Activated T-helper 17 cell treated with anti-CD3 and anti-CD28 coated beads, Interleukin-2, amount 50 U/mL, for 72 hours (primary cell): ENCODE results near the gene PA2G4. TPM values are rescaled to one million over a fixed set of nuclear protein-coding genes. Genes with fewer than 3 reads are reported as not detected.

Source experiments
- ATAC-seq: fragments of 150-1000 bp; cut with Tn5 transposase; replicated peaks from 2 replicates; pipeline ENCODE4 v1.10.0; 2021; ENCODE audit warnings: mild to moderate bottlenecking, moderate library complexity
- H3K27ac Mint-ChIP-seq: one replicate; pipeline ENCODE4 v1.8.0; 2022; ENCODE audit warnings: mixed read lengths
- H3K27me3 Mint-ChIP-seq: one replicate; pipeline ENCODE4 v1.8.0; 2022; ENCODE audit warnings: mixed read lengths
- H3K36me3 Mint-ChIP-seq: one replicate; pipeline ENCODE4 v1.8.0; 2022; ENCODE audit warnings: low read depth, mild to moderate bottlenecking, mixed read lengths
- H3K4me1 Mint-ChIP-seq: one replicate; pipeline ENCODE4 v1.8.0; 2022; ENCODE audit warnings: mixed read lengths
- H3K4me3 Mint-ChIP-seq: one replicate; pipeline ENCODE4 v1.8.0; 2022; ENCODE audit warnings: mild to moderate bottlenecking, mixed read lengths
- H3K9me3 Mint-ChIP-seq: one replicate; pipeline ENCODE4 v1.8.0; 2022; ENCODE audit warnings: mixed read lengths
- total RNA-seq, 2 donors: library from RNA; stranded (reverse); gene quantifications; one replicate each; pipeline ENCODE4 v1.2.3, GENCODE V29; 2022

Gene PA2G4
- total RNA-seq, 2 donors from 2014 or later, result 213 to 427 TPM

DNA sequence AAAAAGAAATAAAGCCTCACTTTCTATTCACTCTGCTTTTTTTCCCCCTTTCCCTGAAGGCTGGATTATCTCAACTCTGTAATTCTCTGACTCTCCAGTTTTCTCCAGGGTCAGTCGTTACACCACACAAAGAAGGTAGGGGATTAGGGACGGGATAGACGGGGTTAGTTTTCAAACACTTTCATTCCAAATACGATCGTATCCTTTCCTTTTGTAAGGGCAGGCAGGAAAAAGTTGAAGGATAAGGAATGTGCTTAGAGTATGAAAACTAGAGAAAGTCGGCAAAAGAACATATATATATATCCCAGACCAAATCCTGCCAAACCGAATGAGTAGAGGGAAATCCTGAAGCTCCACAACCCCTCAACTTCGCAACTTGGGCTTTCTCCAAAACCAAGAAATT is 23.1 kb downstream of the PA2G4 start:
- ATAC-seq, result no peak
- H3K4me3 Mint-ChIP-seq, result peak overlapping the region; percentile 98
- H3K36me3 Mint-ChIP-seq, result peaks cover 65% of the 10 kb centered on the region
- no peaks in the 10 kb centered on the region for H3K27me3 Mint-ChIP-seq
- peak overlapping the region; percentile 83 for H3K27ac Mint-ChIP-seq
- peaks cover 49% of the 10 kb centered on the region for H3K4me1 Mint-ChIP-seq
- H3K9me3 Mint-ChIP-seq, result no peaks in the 10 kb centered on the region

- Mint-ChIP-seq H3K27ac (peak within 1 kb of the TSS; percentile 83), H3K27me3 (no peaks in the 10 kb centered on the region), H3K4me1 (peaks cover 50% of the 10 kb centered on the region), H3K4me3 (peak within 1 kb of the TSS; percentile 98), H3K9me3 (no peaks in the 10 kb centered on the region), H3K36me3 (peaks cover 71% of the 10 kb centered on the region)
- peak; percentile 95 for ATAC-seq
These were observed 23.7 kb downstream of the PA2G4 start, which contains the start of gene ESYT1 for GRCh38 chr12:56127888-56128669. ESYT1 (plus strand) TSS chr12:56128267; CDS start chr12:56128320, 53 bp downstream.

DNA sequence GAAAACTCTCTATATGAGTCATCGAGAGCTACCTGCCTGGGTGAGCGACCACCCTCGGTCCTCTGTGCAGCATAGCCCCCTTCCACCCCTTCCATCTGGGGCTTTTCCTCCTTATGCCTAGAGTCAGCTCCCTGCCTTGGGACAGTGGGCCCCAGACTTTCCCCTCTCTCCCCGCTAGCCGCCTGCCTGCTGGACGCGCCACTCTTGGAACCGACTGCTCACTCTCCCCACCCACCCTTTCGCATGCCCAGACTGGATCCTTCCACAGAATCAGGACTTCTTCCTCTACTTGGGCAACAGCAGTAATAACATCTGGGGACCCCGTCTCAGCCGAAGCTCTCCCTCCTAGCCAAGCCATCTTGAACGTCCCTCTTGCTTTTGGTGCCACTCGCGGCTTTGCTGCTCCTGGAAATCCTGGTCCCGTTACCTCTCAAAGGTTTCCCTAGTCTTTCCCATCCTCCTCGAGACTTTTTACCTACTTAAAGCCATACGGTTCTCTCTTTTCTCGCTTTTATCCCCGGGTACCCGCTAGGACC is 24.4 kb downstream of the PA2G4 start:
- ATAC-seq, result no peak
- Mint-ChIP-seq H3K27ac (peak overlapping the region; percentile 83), H3K4me3 (peak overlapping the region; percentile 98), H3K27me3 (no peaks in the 10 kb centered on the region), H3K36me3 (peaks cover 75% of the 10 kb centered on the region), H3K9me3 (no peaks in the 10 kb centered on the region), H3K4me1 (peaks cover 48% of the 10 kb centered on the region)

DNA sequence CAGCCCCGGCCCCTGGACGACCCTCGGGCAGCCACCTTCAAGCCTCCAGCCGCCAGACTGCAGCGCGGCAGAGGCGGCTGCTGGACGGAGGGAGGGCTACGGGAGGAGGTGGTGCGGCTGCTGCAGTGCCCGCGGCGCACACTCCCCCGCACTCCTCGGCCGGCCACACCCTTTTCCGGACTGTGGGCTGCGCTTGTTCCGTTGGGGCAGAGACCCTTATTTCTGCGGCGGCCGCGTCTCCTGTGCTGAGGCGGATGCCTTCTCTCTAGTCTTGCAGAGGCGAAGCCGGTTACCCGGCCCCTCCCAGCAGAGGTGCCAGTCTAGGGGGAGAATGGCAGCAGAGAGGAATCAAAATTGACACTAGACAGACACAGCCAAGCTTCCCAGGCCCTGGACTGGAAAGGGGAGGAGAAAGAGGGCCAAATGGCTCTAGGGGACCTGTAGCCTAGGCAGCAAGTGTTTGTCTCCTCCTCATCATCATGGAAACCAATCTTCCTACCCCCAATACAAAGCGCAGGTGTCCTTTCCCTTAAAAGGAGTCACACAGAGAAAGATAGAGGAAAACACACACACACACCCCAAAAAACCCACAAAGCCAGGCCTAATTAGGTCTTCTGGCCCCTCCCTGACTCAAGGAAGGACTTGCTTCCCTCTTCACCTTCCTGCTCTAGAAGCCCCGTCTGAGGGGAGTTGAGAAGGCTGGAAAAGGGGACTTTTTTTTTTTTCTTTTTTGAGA is 25.0 kb downstream of the PA2G4 start:
- Mint-ChIP-seq H3K27me3 (no peaks in the 10 kb centered on the region), H3K27ac (peak overlapping the region; percentile 83), H3K9me3 (no peaks in the 10 kb centered on the region), H3K4me3 (peak overlapping the region; percentile 98), H3K4me1 (peaks cover 46% of the 10 kb centered on the region), H3K36me3 (peaks cover 75% of the 10 kb centered on the region)
- peak; percentile 27 for ATAC-seq

- Mint-ChIP-seq H3K36me3 (peaks cover 79% of the 10 kb centered on the region), H3K9me3 (no peaks in the 10 kb centered on the region), H3K4me3 (peak overlapping the region; percentile 98), H3K4me1 (peaks cover 47% of the 10 kb centered on the region), H3K27ac (peak overlapping the region; percentile 83), H3K27me3 (no peaks in the 10 kb centered on the region)
- ATAC-seq, result no peak
These were observed 25.7 kb downstream of the PA2G4 start for GRCh38 chr12:56129942-56130495.

DNA sequence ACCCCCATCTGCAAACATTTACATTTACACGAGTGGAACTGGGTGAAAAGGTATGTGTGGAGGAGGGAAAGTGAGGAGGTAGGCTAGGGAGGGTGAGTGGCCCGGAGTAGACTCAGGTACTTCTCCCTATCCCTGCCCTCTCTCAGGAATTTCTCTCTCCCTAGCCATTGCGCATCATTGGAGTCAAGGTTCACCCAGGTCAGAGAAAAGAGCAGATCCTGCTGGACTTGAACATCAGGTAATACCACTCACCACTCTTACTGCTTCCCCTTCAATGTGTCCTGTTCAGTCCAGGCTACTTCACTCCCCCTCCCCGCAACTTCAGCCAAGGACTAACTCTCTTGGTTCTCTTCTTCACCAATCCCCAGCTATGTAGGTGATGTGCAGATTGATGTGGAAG is 26.5 kb downstream of the PA2G4 start:
- H3K4me1 Mint-ChIP-seq, result peaks cover 47% of the 10 kb centered on the region
- no peaks in the 10 kb centered on the region for H3K27me3 Mint-ChIP-seq
- H3K9me3 Mint-ChIP-seq, result no peaks in the 10 kb centered on the region
- ATAC-seq, result no peak
- H3K27ac Mint-ChIP-seq, result peak overlapping the region; percentile 83
- peak overlapping the region; percentile 98 for H3K4me3 Mint-ChIP-seq
- peaks cover 87% of the 10 kb centered on the region for H3K36me3 Mint-ChIP-seq

- ATAC-seq, result peak; percentile 44
- no peaks in the 10 kb centered on the region for H3K9me3 Mint-ChIP-seq
- no peaks in the 10 kb centered on the region for H3K27me3 Mint-ChIP-seq
- peak overlapping the region; percentile 33 for H3K4me3 Mint-ChIP-seq
- H3K36me3 Mint-ChIP-seq, result peaks cover 99% of the 10 kb centered on the region
- peaks cover 39% of the 10 kb centered on the region for H3K4me1 Mint-ChIP-seq
- H3K27ac Mint-ChIP-seq, result no peak overlapping the region
These were observed 30.5 kb downstream of the PA2G4 start for GRCh38 chr12:56134897-56135296.

- Mint-ChIP-seq H3K27me3 (no peaks in the 10 kb centered on the region), H3K27ac (peak overlapping the region; percentile 73), H3K36me3 (peaks cover 99% of the 10 kb centered on the region), H3K4me3 (peak overlapping the region; percentile 17), H3K4me1 (peaks cover 18% of the 10 kb centered on the region), H3K9me3 (no peaks in the 10 kb centered on the region)
- ATAC-seq, result no peak
These were observed 33.7 kb downstream of the PA2G4 start for GRCh38 chr12:56137853-56138571.

DNA sequence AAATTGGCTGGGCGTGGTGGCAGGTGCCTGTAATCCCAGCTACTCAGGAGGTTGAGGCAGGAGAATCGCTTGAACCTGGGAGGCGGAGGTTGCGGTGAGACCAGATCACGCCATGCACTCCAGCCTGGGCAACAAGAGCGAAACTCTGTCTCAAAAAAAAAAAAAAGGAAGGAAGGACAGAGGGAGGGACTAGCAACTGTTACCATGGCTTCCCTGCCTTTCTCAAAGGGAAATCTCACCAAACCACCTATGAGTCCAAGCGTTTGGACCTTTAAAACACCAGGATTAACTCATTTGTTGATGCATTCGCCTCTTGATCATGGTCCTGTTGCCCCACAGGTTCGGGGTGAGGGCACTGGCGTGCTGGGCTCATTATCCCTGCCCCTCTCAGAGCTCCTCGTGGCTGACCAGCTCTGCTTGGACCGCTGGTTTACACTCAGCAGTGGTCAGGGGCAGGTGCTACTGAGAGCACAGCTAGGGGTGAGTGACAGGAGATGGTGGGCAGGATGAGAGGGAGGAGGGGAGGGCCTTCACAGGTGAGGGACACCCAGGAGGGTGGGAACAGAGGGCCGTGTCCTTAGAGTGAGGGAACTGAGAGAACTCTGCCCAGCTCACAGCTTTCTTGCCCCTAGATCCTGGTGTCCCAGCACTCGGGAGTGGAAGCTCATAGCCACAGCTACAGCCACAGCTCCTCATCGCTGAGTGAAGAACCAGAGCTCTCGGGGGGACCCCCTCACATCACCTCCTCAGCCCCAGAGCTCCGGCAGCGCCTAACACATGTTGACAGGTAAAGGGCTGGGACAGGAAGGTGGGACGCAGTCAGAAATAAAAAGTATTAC is 37.8 kb downstream of the PA2G4 start:
- H3K4me3 Mint-ChIP-seq, result peak overlapping the region; percentile 26
- no peaks in the 10 kb centered on the region for H3K27me3 Mint-ChIP-seq
- H3K36me3 Mint-ChIP-seq, result peaks cover 85% of the 10 kb centered on the region
- peak overlapping the region; percentile 83 for H3K27ac Mint-ChIP-seq
- ATAC-seq, result no peak
- no peaks in the 10 kb centered on the region for H3K9me3 Mint-ChIP-seq
- peaks cover 6% of the 10 kb centered on the region for H3K4me1 Mint-ChIP-seq

GRCh38 chr12:56143217-56143616 is 38.9 kb downstream of the PA2G4 start:
- Mint-ChIP-seq H3K4me1 (peaks cover 6% of the 10 kb centered on the region), H3K9me3 (no peaks in the 10 kb centered on the region), H3K27ac (peak overlapping the region; percentile 83), H3K36me3 (peaks cover 74% of the 10 kb centered on the region), H3K4me3 (peak overlapping the region; percentile 26), H3K27me3 (no peaks in the 10 kb centered on the region)
- ATAC-seq, result peak; percentile 85

GRCh38 chr12:56143870-56144269 is 39.5 kb downstream of the PA2G4 start:
- H3K27ac Mint-ChIP-seq, result peak overlapping the region; percentile 83
- H3K4me1 Mint-ChIP-seq, result peaks cover 6% of the 10 kb centered on the region
- H3K9me3 Mint-ChIP-seq, result no peaks in the 10 kb centered on the region
- H3K36me3 Mint-ChIP-seq, result peaks cover 68% of the 10 kb centered on the region
- no peak overlapping the region for H3K4me3 Mint-ChIP-seq
- no peak for ATAC-seq
- no peaks in the 10 kb centered on the region for H3K27me3 Mint-ChIP-seq

- no peak for ATAC-seq
- Mint-ChIP-seq H3K27me3 (no peaks in the 10 kb centered on the region), H3K4me1 (peaks cover 6% of the 10 kb centered on the region), H3K9me3 (no peaks in the 10 kb centered on the region), H3K36me3 (peaks cover 54% of the 10 kb centered on the region), H3K4me3 (no peak overlapping the region), H3K27ac (no peak overlapping the region)
These were observed 40.9 kb downstream of the PA2G4 start for GRCh38 chr12:56145217-56145616.
